HCT116 (cell line): Measurements from ENCODE around the gene QPCTL.

Experiments
- EZH2phosphoT487 ChIP-seq: fragments of 200-600 bp; IDR thresholded peaks from 2 replicates; pipeline ENCODE4 v1.6.1; 2018; ENCODE audit warnings: antibody characterized with exemption, borderline replicate concordance
- TF ChIP-seq, protein P1 (sequence below), 3 experiments: fragments of 200-600 bp in 1 of 3; sonication (generic) in 1 of 3; IDR thresholded peaks in 2 of 3; conservative IDR thresholded peaks in 1 of 3; 2 replicates each; pipeline ENCODE4 v1.5.1; 2012 to 2017; ENCODE audit warnings: low read depth in 2 of 3, low read length in 2 of 3, antibody characterized with exemption in 1 of 3, borderline replicate concordance in 1 of 3, control low read depth in 1 of 3, mild to moderate bottlenecking in 1 of 3, mixed read lengths in 1 of 3, mixed run types in 1 of 3, moderate library complexity in 1 of 3; ENCODE audit not compliant: insufficient read depth in 1 of 3

DNA sequence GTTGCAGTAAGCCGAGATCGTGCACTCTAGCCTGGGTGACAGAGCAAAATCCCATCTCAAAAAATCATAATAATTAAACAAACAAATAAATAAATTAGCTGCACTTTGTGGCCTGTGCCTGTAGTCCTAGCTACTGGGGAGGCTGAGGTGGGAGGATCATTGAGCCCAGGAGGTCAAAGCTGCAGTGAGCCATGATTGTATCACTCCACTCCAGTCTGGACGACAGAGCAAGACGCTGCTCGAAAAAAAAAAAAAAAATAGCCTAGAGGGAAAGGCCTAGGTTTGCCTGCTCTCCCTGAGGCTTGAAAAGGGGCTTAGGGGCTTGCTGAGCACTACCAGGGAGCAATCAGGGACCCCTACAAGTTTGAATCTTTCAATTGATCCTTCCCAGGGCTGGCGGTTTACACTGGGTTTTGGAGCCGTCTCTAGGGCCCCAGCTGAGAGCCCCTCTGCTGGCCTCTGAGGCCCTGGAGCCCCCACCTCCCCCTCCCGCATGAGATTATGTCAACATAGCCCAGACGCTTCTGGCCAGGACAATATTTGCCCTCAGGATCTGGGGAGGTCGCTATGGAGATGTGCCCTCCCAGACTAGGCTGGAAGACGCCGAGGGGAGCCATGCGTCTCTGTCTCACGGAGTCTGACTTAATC is 34.8 kb upstream of the QPCTL start:
- TF ChIP-seq, protein P1, sequence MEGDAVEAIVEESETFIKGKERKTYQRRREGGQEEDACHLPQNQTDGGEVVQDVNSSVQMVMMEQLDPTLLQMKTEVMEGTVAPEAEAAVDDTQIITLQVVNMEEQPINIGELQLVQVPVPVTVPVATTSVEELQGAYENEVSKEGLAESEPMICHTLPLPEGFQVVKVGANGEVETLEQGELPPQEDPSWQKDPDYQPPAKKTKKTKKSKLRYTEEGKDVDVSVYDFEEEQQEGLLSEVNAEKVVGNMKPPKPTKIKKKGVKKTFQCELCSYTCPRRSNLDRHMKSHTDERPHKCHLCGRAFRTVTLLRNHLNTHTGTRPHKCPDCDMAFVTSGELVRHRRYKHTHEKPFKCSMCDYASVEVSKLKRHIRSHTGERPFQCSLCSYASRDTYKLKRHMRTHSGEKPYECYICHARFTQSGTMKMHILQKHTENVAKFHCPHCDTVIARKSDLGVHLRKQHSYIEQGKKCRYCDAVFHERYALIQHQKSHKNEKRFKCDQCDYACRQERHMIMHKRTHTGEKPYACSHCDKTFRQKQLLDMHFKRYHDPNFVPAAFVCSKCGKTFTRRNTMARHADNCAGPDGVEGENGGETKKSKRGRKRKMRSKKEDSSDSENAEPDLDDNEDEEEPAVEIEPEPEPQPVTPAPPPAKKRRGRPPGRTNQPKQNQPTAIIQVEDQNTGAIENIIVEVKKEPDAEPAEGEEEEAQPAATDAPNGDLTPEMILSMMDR (IDR thresholded peaks at IDR 0.05 in 2 of 3, conservative IDR thresholded peaks at IDR 0.05 in 1 of 3; ENCODE audit: borderline replicate concordance in 1 of 3, insufficient read depth in 1 of 3, low read depth in 2 of 3, low read length in 2 of 3) = no peak
- TF ChIP-seq EZH2phosphoT487 = no peak
